Peyer's patch (tissue), 4 donors: Measurements from ENCODE around the gene BEST4.
"Not testable (repeated sequence)": the region's sequence is repeated elsewhere in the genome, so short reads cannot be mapped to it uniquely, and the experiment has no call there.

ENCODE experiments used
- CTCF ChIP-seq, 6 experiments: fragments of 450-650 bp in 4 of 6; fragments of 200-600 bp in 2 of 6; sonication (generic) in 1 of 6; IDR thresholded peaks; one replicate each; pipeline ENCODE4 v1.5.1; 2017 to 2019; ENCODE audit warnings: antibody characterized with exemption in 6 of 6, mild to moderate bottlenecking in 3 of 6, moderate library complexity in 1 of 6
- POLR2A ChIP-seq, 2 donors: fragments of 450-650 bp; IDR thresholded peaks; one replicate each; pipeline ENCODE4 v1.5.1; 2017; ENCODE audit warnings: antibody characterized with exemption in 2 of 2, mild to moderate bottlenecking in 2 of 2, moderate library complexity in 2 of 2

- not testable (repeated sequence) for TF ChIP-seq POLR2A, CTCF (IDR thresholded peaks at IDR 0.05)
These were observed 22.8 kb upstream of the BEST4 start for GRCh38 chr1:44810762-44811105.
